ENCODE measurements around the gene SAA4.
"Not testable (repeated sequence)": the region's sequence is repeated elsewhere in the genome, so short reads cannot be mapped to it uniquely, and the experiment has no call there.

SAA4 gene

GRCh38 chr11:18191376-18191775 lies 45.2 kb downstream of the SAA4 start:
- Histone ChIP-seq H3K27ac (no peak overlapping the region), H3K27me3 (no peaks in the 10 kb centered on the region), H3K36me3 (no peaks in the 10 kb centered on the region), H3K4me1 (no peaks in the 10 kb centered on the region), H3K9me3 (no peaks in the 10 kb centered on the region), H3K4me3 (no peak overlapping the region)
- no peak for DNase-seq
- intact Hi-C loops (cut with DNase I; ENCODE audit: low total_unique reads) = no loop called here
- TF ChIP-seq, protein P1, sequence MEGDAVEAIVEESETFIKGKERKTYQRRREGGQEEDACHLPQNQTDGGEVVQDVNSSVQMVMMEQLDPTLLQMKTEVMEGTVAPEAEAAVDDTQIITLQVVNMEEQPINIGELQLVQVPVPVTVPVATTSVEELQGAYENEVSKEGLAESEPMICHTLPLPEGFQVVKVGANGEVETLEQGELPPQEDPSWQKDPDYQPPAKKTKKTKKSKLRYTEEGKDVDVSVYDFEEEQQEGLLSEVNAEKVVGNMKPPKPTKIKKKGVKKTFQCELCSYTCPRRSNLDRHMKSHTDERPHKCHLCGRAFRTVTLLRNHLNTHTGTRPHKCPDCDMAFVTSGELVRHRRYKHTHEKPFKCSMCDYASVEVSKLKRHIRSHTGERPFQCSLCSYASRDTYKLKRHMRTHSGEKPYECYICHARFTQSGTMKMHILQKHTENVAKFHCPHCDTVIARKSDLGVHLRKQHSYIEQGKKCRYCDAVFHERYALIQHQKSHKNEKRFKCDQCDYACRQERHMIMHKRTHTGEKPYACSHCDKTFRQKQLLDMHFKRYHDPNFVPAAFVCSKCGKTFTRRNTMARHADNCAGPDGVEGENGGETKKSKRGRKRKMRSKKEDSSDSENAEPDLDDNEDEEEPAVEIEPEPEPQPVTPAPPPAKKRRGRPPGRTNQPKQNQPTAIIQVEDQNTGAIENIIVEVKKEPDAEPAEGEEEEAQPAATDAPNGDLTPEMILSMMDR (IDR thresholded peaks at IDR 0.05) = no peak

DNA sequence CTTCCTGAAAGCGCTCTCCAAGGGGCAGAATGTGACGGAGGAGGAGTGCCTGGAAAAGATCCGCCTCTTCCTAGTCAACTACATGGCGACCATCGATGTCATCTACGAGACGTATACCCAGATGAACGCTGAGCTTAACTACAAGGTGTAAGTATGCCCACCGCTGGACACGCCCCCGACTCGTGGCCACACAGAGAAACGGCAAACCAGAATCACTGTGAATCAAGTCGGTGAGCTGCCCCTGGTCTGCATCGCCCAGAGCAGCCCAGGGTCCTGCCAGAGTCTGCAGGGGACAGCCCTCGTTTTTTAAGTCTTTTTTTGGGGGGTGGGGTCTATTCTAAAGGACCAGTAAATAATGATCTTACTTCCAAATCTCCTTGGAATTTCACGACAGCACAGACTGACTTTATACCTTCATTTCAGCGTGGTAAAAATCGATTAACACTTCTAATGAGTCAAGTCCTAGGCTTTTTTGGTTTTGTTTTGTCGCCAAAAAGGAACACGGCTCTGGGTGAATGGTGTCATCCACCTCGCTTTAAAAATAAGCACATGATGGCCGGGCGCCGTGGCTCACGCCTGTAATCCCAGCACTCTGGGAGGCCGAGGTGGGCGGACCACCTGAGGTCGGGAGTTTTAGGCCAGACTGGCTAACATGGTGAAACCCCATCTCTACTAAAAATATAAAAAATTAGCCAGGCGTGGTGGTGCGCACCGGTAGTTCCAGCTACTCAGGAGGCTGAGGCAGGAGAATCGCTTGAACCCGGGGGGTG lies 46.9 kb downstream of the SAA4 start:
- H3K27me3 ChIP-seq; intact Hi-C loops (cut with DNase I; ENCODE audit: low total_unique reads); DNase-seq: not testable (repeated sequence)

GRCh38 chr11:18188796-18189195 lies 47.8 kb downstream of the SAA4 start:
- Histone ChIP-seq H3K9me3 (no peaks in the 10 kb centered on the region), H3K27me3 (no peaks in the 10 kb centered on the region), H3K27ac (no peak overlapping the region), H3K36me3 (no peaks in the 10 kb centered on the region), H3K4me3 (no peak overlapping the region), H3K4me1 (no peaks in the 10 kb centered on the region)
- TF ChIP-seq, protein P1 (IDR thresholded peaks at IDR 0.05) = no peak
- DNase-seq = no peak
- intact Hi-C loops (cut with DNase I; ENCODE audit: low total_unique reads) = no loop called here

More for the DNA sequence above, 46.9 kb downstream of the SAA4 start:
- not testable (repeated sequence) for H3K4me3 ChIP-seq, H3K9me3 ChIP-seq, H3K4me1 ChIP-seq, H3K27ac ChIP-seq, H3K36me3 ChIP-seq

All from tibial artery (tissue), 4 donors.